Pancreas (tissue), 10 donors: ENCODE measurements around the gene AIFM3. TPM values are rescaled to one million over a fixed set of nuclear protein-coding genes. Genes with fewer than 3 reads are reported as not detected.
A peak's percentile ranks its signal among the peaks of the same experiment; 100 is the strongest.

ENCODE experiments used
- ATAC-seq, 4 donors: fragments of 200-7000 bp; cut with Tn5 transposase; one replicate each; pipeline versions ENCODE4 v1.8.0 to v1.9.1; 2020; ENCODE audit warnings: mild to moderate bottlenecking in 4 of 4, moderate library complexity in 4 of 4
- DNase-seq, 6 donors: peaks; one replicate each; pipeline ENCODE4 v3.0.0-alpha.2; 2020
- FAIRE-seq: peaks from 2 replicates; lab custom pipeline; 2012; peaks lifted over from hg19 to GRCh38; lab: Jason Lieb, UNC
- H3K27ac ChIP-seq, 4 donors: fragments of 200-600 bp; sonication (generic); 1 replicate in 3 of 4; 2 replicates in 1 of 4; pipeline versions ENCODE4 v1.5.0 to v1.8.0; 2020
- H3K27me3 ChIP-seq, 4 donors: fragments of 200-600 bp; one replicate each; pipeline ENCODE4 v1.8.0; 2021
- H3K36me3 ChIP-seq, 3 donors: fragments of 200-600 bp; sonication (generic) in 1 of 3; one replicate each; pipeline versions ENCODE4 v1.5.0 to v1.8.0; 2020 to 2021
- H3K4me1 ChIP-seq, 3 donors: fragments of 200-600 bp; one replicate each; pipeline ENCODE4 v1.8.0; 2021
- H3K4me3 ChIP-seq, 4 donors: fragments of 200-600 bp; sonication (generic) in 2 of 4; one replicate each; pipeline versions ENCODE4 v1.5.0 to v1.8.0; 2020 to 2021
- H3K9me3 ChIP-seq, 4 donors: fragments of 200-600 bp; one replicate each; pipeline ENCODE4 v1.8.0; 2021
- WGBS, 2 donors: extraction: QIAGEN DNeasy Blood & Tissue Kit; methylation state at CpG; one replicate each; pipeline ENCODE4 v1.1.7; 2013; 5-methylcytosine and 5-hydroxymethylcytosine counted together
- intact Hi-C, 3 donors: fragments of 100-400 bp; cut with DNase I; formaldehyde crosslinking; loops; one replicate each; pipeline versions ENCODE4 v1.11.1 to v1.14.2; 2022
- polyA plus RNA-seq, 2 donors: library from polyadenylated mRNA; stranded (reverse); fragments of 200-250 nt; gene quantifications; one replicate each; pipeline ENCODE4 v1.2.3, GENCODE V29; 2013
- total RNA-seq, 6 donors: library from RNA; stranded (reverse); fragmentation: NEBNext Ultra II Directional in 4 of 6; extraction: Animal tissue kit (Norgen Biotek cat#: 25700) in 4 of 6; gene quantifications; one replicate each; pipeline versions ENCODE4 v1.2.1 to v1.2.4, GENCODE V29; 2021 to 2023
- TF ChIP-seq, protein P1 (sequence below), 4 donors: fragments of 200-600 bp; sonication (generic) in 3 of 4; IDR thresholded peaks; one replicate each; pipeline versions ENCODE4 v1.5.0 to v1.8.0; 2021; ENCODE audit warnings: antibody characterized with exemption in 4 of 4
- donor health status: healthy with polysubstance abuse.
- donor health status: DM: no; HTN: no; CAD: no; lungs with moderate emphysema.
- donor health status: DM: no; HTN: no; CAD: no.
- donor health status: control.
- donor health status: control.
- donor health status: Bipolar disorder and iron deficiency.
- donor health status: DM: yes; HTN: yes; CAD: no.
- donor health status: DM: no; HTN: no; CAD: no.
- donor health status: DM: no; HTN: no; CAD: no.
- donor health status: DM: yes; HTN: yes; CAD: no.

Gene AIFM3
- total and polyA plus RNA-seq, 8 donors, result 0.63 to 4.5 (median 1.1) TPM

DNA sequence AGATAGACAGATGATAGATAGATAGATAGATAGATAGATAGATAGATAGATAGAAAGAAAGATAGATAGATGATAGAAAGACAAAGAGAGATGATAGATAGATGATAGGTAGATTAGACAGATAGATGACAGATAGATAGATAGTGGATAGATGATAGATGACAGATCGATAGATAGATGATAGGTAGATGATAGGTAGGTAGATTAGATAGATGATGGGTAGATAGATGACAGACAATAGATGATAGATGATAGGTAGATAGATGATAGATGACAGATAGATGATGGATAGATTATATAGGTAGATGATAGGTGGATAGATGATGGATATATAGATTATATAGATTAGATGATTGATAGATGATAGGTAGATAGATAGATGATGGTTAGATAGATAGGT is 19.3 kb downstream of the AIFM3 start:
- Histone ChIP-seq H3K36me3 (peaks cover 0 to 9% (median 0%) of the 10 kb centered on the region in 3 donors), H3K9me3 (no peaks in the 10 kb centered on the region), H3K4me3 (no peak overlapping the region), H3K27me3 (no peaks in the 10 kb centered on the region), H3K27ac (no peak overlapping the region), H3K4me1 (peaks cover 0 to 7% (median under 1%) of the 10 kb centered on the region in 3 donors)
- no peak for FAIRE-seq
- intact Hi-C loops, result no loop called here
- DNase-seq, result no peak
- ATAC-seq, result no peak
- WGBS, 2 donors, result 59 to 91% methylated on average over 1 of the region's 1 CpG
- TF ChIP-seq, protein P1, sequence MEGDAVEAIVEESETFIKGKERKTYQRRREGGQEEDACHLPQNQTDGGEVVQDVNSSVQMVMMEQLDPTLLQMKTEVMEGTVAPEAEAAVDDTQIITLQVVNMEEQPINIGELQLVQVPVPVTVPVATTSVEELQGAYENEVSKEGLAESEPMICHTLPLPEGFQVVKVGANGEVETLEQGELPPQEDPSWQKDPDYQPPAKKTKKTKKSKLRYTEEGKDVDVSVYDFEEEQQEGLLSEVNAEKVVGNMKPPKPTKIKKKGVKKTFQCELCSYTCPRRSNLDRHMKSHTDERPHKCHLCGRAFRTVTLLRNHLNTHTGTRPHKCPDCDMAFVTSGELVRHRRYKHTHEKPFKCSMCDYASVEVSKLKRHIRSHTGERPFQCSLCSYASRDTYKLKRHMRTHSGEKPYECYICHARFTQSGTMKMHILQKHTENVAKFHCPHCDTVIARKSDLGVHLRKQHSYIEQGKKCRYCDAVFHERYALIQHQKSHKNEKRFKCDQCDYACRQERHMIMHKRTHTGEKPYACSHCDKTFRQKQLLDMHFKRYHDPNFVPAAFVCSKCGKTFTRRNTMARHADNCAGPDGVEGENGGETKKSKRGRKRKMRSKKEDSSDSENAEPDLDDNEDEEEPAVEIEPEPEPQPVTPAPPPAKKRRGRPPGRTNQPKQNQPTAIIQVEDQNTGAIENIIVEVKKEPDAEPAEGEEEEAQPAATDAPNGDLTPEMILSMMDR (IDR thresholded peaks at IDR 0.05), result no peak

DNA sequence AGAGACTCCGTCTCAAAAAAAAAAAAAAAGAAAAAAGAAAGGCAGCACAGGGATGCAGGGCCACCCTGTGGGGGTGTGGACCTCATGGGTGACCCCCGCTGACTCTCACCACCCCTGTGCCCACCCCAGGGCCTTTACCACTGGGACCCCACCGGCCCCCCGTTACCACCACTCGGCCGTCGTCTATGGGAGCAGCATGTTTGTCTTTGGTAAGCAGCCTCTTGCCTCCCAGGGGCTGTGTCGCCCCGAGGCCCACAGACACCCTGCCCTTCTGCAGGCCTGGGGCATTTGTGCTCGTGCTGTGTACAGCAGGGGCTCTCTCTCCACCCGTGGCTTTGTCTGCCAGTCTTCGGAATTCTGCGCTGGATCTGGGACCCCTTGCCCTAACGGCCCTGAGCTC is 20.3 kb downstream of the AIFM3 start:
- peaks cover 0 to 6% (median 0%) of the 10 kb centered on the region in 3 donors for H3K4me1 ChIP-seq
- DNase-seq (peak in 1 of 6 donors; percentile 50), ATAC-seq (no peak), FAIRE-seq (no peak)
- no peak overlapping the region for H3K27ac ChIP-seq
- no peaks in the 10 kb centered on the region for H3K9me3 ChIP-seq
- no peaks in the 10 kb centered on the region for H3K27me3 ChIP-seq
- WGBS, 2 donors, result 89 to 94% methylated on average over 14 of the region's 14 CpGs
- H3K36me3 ChIP-seq, result peaks cover 0 to 17% (median 0%) of the 10 kb centered on the region in 3 donors
- TF ChIP-seq, protein P1 (IDR thresholded peaks at IDR 0.05), result no peak
- intact Hi-C loops, result no loop called here
- H3K4me3 ChIP-seq, result no peak overlapping the region

DNA sequence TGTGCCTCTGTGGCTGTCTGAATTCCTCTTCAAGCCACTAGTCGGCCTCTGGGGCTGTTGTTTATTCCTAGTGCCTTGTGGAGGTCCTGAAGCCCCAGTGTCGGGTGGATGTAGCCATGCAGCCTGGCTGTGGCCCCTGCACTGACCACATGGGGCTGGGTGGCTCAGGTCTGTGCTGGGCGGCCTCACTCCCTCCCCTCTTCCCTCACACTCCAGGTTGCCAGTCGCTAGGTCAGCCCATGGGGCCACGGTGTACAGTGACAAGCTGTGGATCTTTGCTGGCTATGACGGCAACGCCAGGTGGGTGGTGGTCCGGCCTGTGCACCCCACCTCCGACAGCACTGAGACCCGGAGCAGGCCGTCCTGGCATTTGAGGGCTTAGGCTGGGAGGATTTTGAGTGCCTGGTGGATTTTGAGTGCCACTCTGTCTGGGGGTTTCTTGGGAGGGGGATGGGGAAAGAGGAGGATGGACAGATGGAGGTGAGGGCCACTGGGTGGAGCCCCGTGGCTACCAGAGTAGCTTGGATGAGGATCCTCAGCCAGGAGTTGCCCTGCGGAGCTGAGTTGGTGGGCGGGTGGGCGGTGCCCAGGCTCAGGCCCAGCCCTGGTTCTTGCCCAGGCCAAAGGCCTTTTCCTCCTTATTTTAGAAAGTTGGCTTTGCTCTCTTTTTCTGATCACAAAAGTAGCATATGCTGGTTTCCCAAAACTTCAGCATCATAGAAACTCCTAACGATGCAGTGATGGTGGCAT is 21.7 kb downstream of the AIFM3 start:
- FAIRE-seq, result no peak
- Histone ChIP-seq H3K36me3 (peaks cover 0 to 24% (median 0%) of the 10 kb centered on the region in 3 donors), H3K9me3 (no peaks in the 10 kb centered on the region), H3K27me3 (no peaks in the 10 kb centered on the region), H3K4me3 (no peak overlapping the region), H3K27ac (no peak overlapping the region), H3K4me1 (no peaks in the 10 kb centered on the region)
- TF ChIP-seq, protein P1 (IDR thresholded peaks at IDR 0.05), result no peak
- intact Hi-C loops, result no loop called here
- no peak for ATAC-seq
- WGBS, 2 donors, result 92 to 97% methylated on average over 15 to 16 of the region's 16 CpGs
- peak in 1 of 6 donors; percentile 49 for DNase-seq

DNA sequence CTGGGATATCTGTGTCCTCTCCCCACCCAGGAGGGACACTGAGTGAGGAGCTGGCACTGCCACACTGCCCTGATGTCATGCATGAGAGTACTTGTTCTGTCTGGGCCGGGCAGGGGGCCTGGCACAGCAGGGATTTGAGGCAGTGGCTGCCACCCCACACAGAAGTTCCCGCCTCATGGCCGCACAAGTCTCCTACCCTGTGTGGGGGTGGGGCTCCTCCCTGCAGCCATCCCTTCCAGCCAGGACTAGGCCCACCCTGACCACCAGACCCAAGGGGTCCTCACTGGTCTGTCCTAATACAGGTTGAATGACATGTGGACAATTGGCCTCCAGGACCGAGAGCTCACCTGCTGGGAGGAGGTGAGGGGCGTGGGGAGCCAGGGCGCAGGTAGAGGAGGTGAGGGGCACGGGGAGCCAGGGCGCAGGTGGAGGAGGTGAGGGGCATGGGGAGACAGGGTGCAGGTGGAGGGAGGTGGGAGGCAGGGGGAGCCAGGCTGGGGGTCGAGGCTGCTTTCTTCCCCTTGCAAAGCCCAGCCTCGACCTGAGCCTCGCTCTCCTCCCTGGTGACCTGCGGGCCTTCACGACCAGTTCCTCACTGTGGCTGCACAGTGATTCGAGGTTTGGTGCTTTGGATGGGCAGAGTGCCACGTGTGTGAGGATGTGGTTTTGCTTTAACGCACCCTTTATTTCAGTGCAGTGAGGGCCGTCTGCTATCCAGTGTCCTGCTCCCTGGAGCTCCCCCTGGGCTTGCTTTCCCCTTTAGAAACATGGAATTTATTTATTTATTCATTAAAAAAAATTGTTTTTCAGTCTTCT is 22.5 kb downstream of the AIFM3 start:
- Histone ChIP-seq H3K36me3 (peaks cover 0 to 24% (median 0%) of the 10 kb centered on the region in 3 donors), H3K27me3 (no peaks in the 10 kb centered on the region), H3K4me3 (no peak overlapping the region), H3K4me1 (no peaks in the 10 kb centered on the region), H3K27ac (no peak overlapping the region), H3K9me3 (no peaks in the 10 kb centered on the region)
- no peak for DNase-seq
- intact Hi-C loops, result no loop called here
- TF ChIP-seq, protein P1 (IDR thresholded peaks at IDR 0.05), result no peak
- FAIRE-seq, result no peak
- ATAC-seq, result no peak
- WGBS, 2 donors, result 65 to 86% methylated on average over 15 to 17 of the region's 17 CpGs
